Measurements from ENCODE around the gene JMJD4.

JMJD4 gene

GRCh38 chr1:227728059-227728891 is 6.8 kb downstream of the JMJD4 start:
- Histone ChIP-seq H3K27me3 (replicated peaks; ENCODE audit: insufficient read depth, low read length) (no peaks in the 10 kb centered on the region), H3K36me3 (replicated peaks; ENCODE audit: insufficient read depth, low read length) (0 out of 2 replicates have a peak, but pooled peaks cover 12% of the 10 kb centered on the region), H3K4me3 (ENCODE audit: low read length) (peak overlapping the region; percentile 80), H3K4me1 (ENCODE audit: low read length) (peaks cover 22% of the 10 kb centered on the region), H3K27ac (ENCODE audit: low read length) (peak overlapping the region; percentile 23; the same call in 1 of the 2 replicates), H4K20me1 (ENCODE audit: insufficient read depth, low read length) (no peaks in the 10 kb centered on the region), H3K9ac (ENCODE audit: low read length) (peak overlapping the region; percentile 71; the same call in 1 of the 2 replicates), H3K9me2 (replicated peaks; ENCODE audit: insufficient read depth, low read length) (no peaks in the 10 kb centered on the region), H3K79me2 (ENCODE audit: low read length) (peaks cover 14% of the 10 kb centered on the region), H3K4me2 (ENCODE audit: low read depth, low read length) (peak overlapping the region; percentile 99), H2AFZ (ENCODE audit: low read length) (peak overlapping the region; percentile 69), H3F3A (ENCODE audit: insufficient read depth, low read length) (peaks cover 25% of the 10 kb centered on the region), H3K9me3 (replicated peaks; ENCODE audit: insufficient read depth, low read length) (no peaks in the 10 kb centered on the region)
- peak; percentile 73 for DNase-seq
- TF ChIP-seq EZH2 (optimal IDR thresholded peaks at IDR 0.05; ENCODE audit: low read depth, low read length) (no peak), CTCF (IDR thresholded peaks at IDR 0.05; ENCODE audit: low read length) (no peak), EZH2phosphoT487 (IDR thresholded peaks at IDR 0.05; ENCODE audit: low read length) (no peak)

- Histone ChIP-seq H3K9me3 (replicated peaks; ENCODE audit: insufficient read depth, low read length) (no peaks in the 10 kb centered on the region), H3K4me3 (ENCODE audit: low read length) (no peak overlapping the region), H3K27me3 (replicated peaks; ENCODE audit: insufficient read depth, low read length) (no peaks in the 10 kb centered on the region), H3K4me1 (ENCODE audit: low read length) (peaks cover 22% of the 10 kb centered on the region), H3F3A (ENCODE audit: insufficient read depth, low read length) (peaks cover 25% of the 10 kb centered on the region), H4K20me1 (ENCODE audit: insufficient read depth, low read length) (no peaks in the 10 kb centered on the region), H3K36me3 (replicated peaks; ENCODE audit: insufficient read depth, low read length) (no peaks in the 10 kb centered on the region), H3K9ac (ENCODE audit: low read length) (no peak overlapping the region), H3K27ac (ENCODE audit: low read length) (no peak overlapping the region), H3K9me2 (replicated peaks; ENCODE audit: insufficient read depth, low read length) (no peaks in the 10 kb centered on the region), H3K4me2 (ENCODE audit: low read depth, low read length) (no peak overlapping the region), H3K79me2 (ENCODE audit: low read length) (peaks cover 2% of the 10 kb centered on the region), H2AFZ (ENCODE audit: low read length) (no peak overlapping the region)
- DNase-seq: no peak
- TF ChIP-seq EZH2phosphoT487 (IDR thresholded peaks at IDR 0.05; ENCODE audit: low read length): no peak
- TF ChIP-seq CTCF (IDR thresholded peaks at IDR 0.05; ENCODE audit: low read length): no peak
- no peak for TF ChIP-seq EZH2 (optimal IDR thresholded peaks at IDR 0.05; ENCODE audit: low read depth, low read length)
Observed at GRCh38 chr1:227726924-227727599, 8.0 kb downstream of the JMJD4 start.

- Histone ChIP-seq H4K20me1 (ENCODE audit: insufficient read depth, low read length) (no peaks in the 10 kb centered on the region), H3K9ac (ENCODE audit: low read length) (no peak overlapping the region), H3K27me3 (replicated peaks; ENCODE audit: insufficient read depth, low read length) (no peaks in the 10 kb centered on the region), H3K9me3 (replicated peaks; ENCODE audit: insufficient read depth, low read length) (no peaks in the 10 kb centered on the region), H3K79me2 (ENCODE audit: low read length) (no peaks in the 10 kb centered on the region; the same call in 1 of the 2 replicates), H3K4me3 (ENCODE audit: low read length) (no peak overlapping the region), H3K4me1 (ENCODE audit: low read length) (peaks cover 22% of the 10 kb centered on the region), H2AFZ (ENCODE audit: low read length) (no peak overlapping the region), H3K36me3 (replicated peaks; ENCODE audit: insufficient read depth, low read length) (no peaks in the 10 kb centered on the region), H3F3A (ENCODE audit: insufficient read depth, low read length) (peaks cover 25% of the 10 kb centered on the region), H3K27ac (ENCODE audit: low read length) (no peak overlapping the region), H3K9me2 (replicated peaks; ENCODE audit: insufficient read depth, low read length) (no peaks in the 10 kb centered on the region), H3K4me2 (ENCODE audit: low read depth, low read length) (no peak overlapping the region)
- TF ChIP-seq EZH2 (optimal IDR thresholded peaks at IDR 0.05; ENCODE audit: low read depth, low read length) (no peak), CTCF (IDR thresholded peaks at IDR 0.05; ENCODE audit: low read length) (no peak), EZH2phosphoT487 (IDR thresholded peaks at IDR 0.05; ENCODE audit: low read length) (no peak)
- no peak for DNase-seq
Observed at GRCh38 chr1:227726318-227726717, 8.8 kb downstream of the JMJD4 start.

All from MM.1S (cell line).